ENCODE measurements around the gene PRRG3.

GRCh38 chrX:151753313-151754046 is 58.2 kb downstream of the PRRG3 start:
- TF ChIP-seq GATA2 (IDR thresholded peaks at IDR 0.05; ENCODE audit: low read depth, low read length) (no peak), GATA3 (IDR thresholded peaks at IDR 0.05; ENCODE audit: low read depth, low read length) (no peak)

Measured in SH-SY5Y (cell line).